Left lung (tissue), 10 donors: Measurements from ENCODE around the gene ENTR1. TPM values are rescaled to one million over a fixed set of nuclear protein-coding genes. Genes with fewer than 3 reads are reported as not detected.

Experiments
- ATAC-seq: fragments of 200-7000 bp; cut with Tn5 transposase; one replicate; pipeline ENCODE4 v1.9.1; 2020; ENCODE audit warnings: moderate library complexity
- DNase-seq, 4 donors: peaks; one replicate each; pipeline ENCODE4 v3.0.0-alpha.2; 2013 to 2020
- H3K27ac ChIP-seq, 2 donors: fragments of 200-600 bp; sonication (generic) in 1 of 2; one replicate each; pipeline versions ENCODE4 v1.5.0 to v1.8.0; 2020 to 2021
- H3K27me3 ChIP-seq, 2 donors: fragments of 200-600 bp; sonication (generic) in 1 of 2; one replicate each; pipeline versions ENCODE4 v1.5.0 to v1.8.0; 2020 to 2021
- H3K36me3 ChIP-seq, 2 donors: fragments of 200-600 bp; sonication (generic) in 1 of 2; one replicate each; pipeline versions ENCODE4 v1.5.0 to v1.8.0; 2020 to 2021
- H3K4me1 ChIP-seq, 2 donors: fragments of 200-600 bp; one replicate each; pipeline ENCODE4 v1.8.0; 2021
- H3K4me3 ChIP-seq, 2 donors: fragments of 200-600 bp; sonication (generic) in 1 of 2; one replicate each; pipeline versions ENCODE4 v1.5.0 to v1.8.0; 2020 to 2021; ENCODE audit warnings: mild to moderate bottlenecking in 1 of 2
- H3K9me3 ChIP-seq, 2 donors: fragments of 200-600 bp; sonication (generic) in 1 of 2; one replicate each; pipeline versions ENCODE4 v1.5.0 to v1.8.0; 2020 to 2021
- CTCF ChIP-seq, 2 donors: fragments of 200-600 bp; sonication (generic) in 1 of 2; IDR thresholded peaks; one replicate each; pipeline versions ENCODE4 v1.5.0 to v1.8.0; 2021; ENCODE audit warnings: antibody characterized with exemption in 2 of 2
- intact Hi-C, 2 donors: fragments of 100-400 bp; cut with DNase I; formaldehyde crosslinking; loops; one replicate each; pipeline versions ENCODE4 v1.11.2 to v1.14.2; 2022
- polyA plus RNA-seq, 6 donors: library from polyadenylated mRNA; unstranded; fragments of 120-200 nt; gene quantifications; one replicate each; pipeline ENCODE4 v1.2.1, GENCODE V29; 2013; ENCODE audit not compliant: insufficient read length in 6 of 6
- total RNA-seq, 2 donors: library from RNA; stranded (reverse); fragmentation: NEBNext Ultra II Directional; extraction: Animal tissue kit (Norgen Biotek cat#: 25700); gene quantifications; one replicate each; pipeline ENCODE4 v1.2.1, GENCODE V29; 2021
- donor health status: DM: no; HTN: yes; CAD: no.
- donor health status: DM: no; HTN: no; CAD: no.

The ENTR1 gene
- total and polyA plus RNA-seq, 8 donors = 37.8 to 64.5 (median 51.8) TPM

DNA sequence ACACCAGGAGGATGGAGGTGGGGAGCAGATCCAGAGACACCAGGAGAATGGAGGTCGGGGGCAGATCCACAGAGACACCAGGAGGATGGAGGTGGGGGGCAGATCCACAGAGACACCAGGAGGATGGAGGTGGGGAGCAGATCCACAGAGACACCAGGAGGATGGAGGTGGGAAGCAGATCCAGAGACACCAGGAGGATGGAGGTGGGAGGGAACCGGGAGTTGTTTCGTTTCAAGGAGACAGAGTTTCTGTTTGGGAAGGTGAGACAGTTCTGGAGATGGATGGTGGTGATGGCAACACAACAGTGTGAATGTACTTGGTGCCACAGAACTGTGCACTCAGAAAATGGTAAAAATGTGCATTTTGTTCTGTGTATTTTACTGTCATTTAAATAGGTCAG lies 38.2 kb upstream of the ENTR1 start:
- no peaks in the 10 kb centered on the region for H3K9me3 ChIP-seq
- peaks cover 0 to 97% of the 10 kb centered on the region in 2 donors for H3K36me3 ChIP-seq
- no peak for DNase-seq
- no peak for TF ChIP-seq CTCF (IDR thresholded peaks at IDR 0.05)
- H3K4me1 ChIP-seq = no peaks in the 10 kb centered on the region
- ATAC-seq = no peak
- H3K4me3 ChIP-seq = no peak overlapping the region
- no peaks in the 10 kb centered on the region for H3K27me3 ChIP-seq
- no peak overlapping the region for H3K27ac ChIP-seq
- intact Hi-C loops = no loop called here

DNA sequence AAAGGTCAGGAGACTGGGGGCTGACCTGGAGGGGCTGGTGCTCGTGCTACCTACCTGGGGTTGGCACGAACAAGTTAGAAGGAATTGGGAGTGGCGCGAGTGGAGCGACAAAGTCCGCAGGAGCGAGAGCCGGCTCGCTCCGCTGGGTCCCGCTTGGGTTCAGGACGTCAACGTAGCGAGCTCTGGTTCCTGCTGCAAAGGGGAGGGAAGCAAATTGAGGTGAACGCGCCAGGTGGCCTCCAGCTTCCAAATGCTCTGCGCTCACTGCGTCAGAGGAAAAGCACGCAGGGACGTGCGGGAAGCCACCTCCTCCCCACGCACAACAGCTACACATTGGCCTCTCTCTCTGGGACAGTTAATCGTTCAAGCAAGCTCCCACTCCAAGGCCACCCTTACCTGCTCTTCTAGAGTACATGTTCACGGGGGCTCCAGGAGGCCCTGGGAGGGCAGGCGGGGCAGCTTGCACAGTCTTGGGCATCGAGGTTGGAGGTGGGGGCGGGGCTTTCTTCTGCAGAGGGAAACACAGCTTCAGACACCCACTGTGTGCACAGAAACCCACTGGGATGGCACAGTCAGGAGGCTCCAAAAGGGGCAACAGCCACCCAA lies 36.9 kb upstream of the ENTR1 start:
- H3K9me3 ChIP-seq = no peaks in the 10 kb centered on the region
- intact Hi-C loops = no loop called here
- no peak for ATAC-seq
- no peak overlapping the region for H3K27ac ChIP-seq
- H3K27me3 ChIP-seq = no peaks in the 10 kb centered on the region
- no peaks in the 10 kb centered on the region for H3K4me1 ChIP-seq
- DNase-seq = no peak
- H3K36me3 ChIP-seq = peaks cover 0 to 97% of the 10 kb centered on the region in 2 donors
- no peak for TF ChIP-seq CTCF (IDR thresholded peaks at IDR 0.05)
- H3K4me3 ChIP-seq = no peak overlapping the region

DNA sequence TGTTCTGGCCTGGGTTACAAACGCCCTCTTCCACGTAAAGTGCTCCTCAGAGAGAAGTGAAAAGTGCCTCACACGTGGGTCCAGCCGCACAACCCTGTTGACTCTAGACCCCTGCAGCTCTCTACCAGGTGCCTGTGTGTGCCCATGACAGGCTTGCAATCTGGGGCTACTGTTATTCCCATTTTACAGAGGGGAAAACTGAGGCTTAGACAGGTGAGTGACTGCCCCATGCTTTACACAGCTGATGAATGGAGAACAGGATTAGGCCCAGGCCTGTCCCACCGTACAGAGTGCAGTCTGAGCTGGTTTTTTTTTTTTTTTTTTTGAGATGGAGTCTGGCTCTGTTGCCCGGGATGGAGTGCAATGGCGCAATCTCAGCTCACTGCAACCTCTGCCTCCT lies 35.4 kb upstream of the ENTR1 start:
- Histone ChIP-seq H3K27me3 (no peaks in the 10 kb centered on the region), H3K27ac (no peak overlapping the region), H3K4me3 (no peak overlapping the region), H3K9me3 (no peaks in the 10 kb centered on the region), H3K4me1 (no peaks in the 10 kb centered on the region), H3K36me3 (peaks cover 0 to 97% of the 10 kb centered on the region in 2 donors)
- intact Hi-C loops = no loop called here
- DNase-seq (no peak), ATAC-seq (no peak)
- no peak for TF ChIP-seq CTCF (IDR thresholded peaks at IDR 0.05)

- no peak overlapping the region for H3K4me3 ChIP-seq
- peaks cover 0 to 12% of the 10 kb centered on the region in 2 donors for H3K4me1 ChIP-seq
- no peak for TF ChIP-seq CTCF (IDR thresholded peaks at IDR 0.05)
- peaks cover 0 to 87% of the 10 kb centered on the region in 2 donors for H3K36me3 ChIP-seq
- no peaks in the 10 kb centered on the region for H3K9me3 ChIP-seq
- no peak for ATAC-seq
- no peak overlapping the region for H3K27ac ChIP-seq
- peaks cover 0 to 1% of the 10 kb centered on the region in 2 donors for H3K27me3 ChIP-seq
- intact Hi-C loops = no loop called here
- DNase-seq = no peak
These were observed 33.7 kb upstream of the ENTR1 start for GRCh38 chr9:136444102-136444501.

GRCh38 chr9:136443687-136444086 lies 33.3 kb upstream of the ENTR1 start:
- H3K36me3 ChIP-seq = peaks cover 0 to 83% of the 10 kb centered on the region in 2 donors
- TF ChIP-seq CTCF (IDR thresholded peaks at IDR 0.05) = no peak
- no peak overlapping the region for H3K4me3 ChIP-seq
- H3K27ac ChIP-seq = no peak overlapping the region
- ATAC-seq (no peak), DNase-seq (no peak)
- peaks cover 0 to 5% of the 10 kb centered on the region in 2 donors for H3K27me3 ChIP-seq
- peaks cover 0 to 16% of the 10 kb centered on the region in 2 donors for H3K4me1 ChIP-seq
- intact Hi-C loops = no loop called here
- no peaks in the 10 kb centered on the region for H3K9me3 ChIP-seq
